ENCODE data around the gene UBE2G2.

The UBE2G2 gene

GRCh38 chr21:44817914-44818639 lies 16.5 kb upstream of the UBE2G2 start, which contains the start of gene SUMO3:
SUMO3 (minus strand) TSS chr21:44818062; CDS start chr21:44817968, 94 bp downstream.
- TF ChIP-seq, protein P1, sequence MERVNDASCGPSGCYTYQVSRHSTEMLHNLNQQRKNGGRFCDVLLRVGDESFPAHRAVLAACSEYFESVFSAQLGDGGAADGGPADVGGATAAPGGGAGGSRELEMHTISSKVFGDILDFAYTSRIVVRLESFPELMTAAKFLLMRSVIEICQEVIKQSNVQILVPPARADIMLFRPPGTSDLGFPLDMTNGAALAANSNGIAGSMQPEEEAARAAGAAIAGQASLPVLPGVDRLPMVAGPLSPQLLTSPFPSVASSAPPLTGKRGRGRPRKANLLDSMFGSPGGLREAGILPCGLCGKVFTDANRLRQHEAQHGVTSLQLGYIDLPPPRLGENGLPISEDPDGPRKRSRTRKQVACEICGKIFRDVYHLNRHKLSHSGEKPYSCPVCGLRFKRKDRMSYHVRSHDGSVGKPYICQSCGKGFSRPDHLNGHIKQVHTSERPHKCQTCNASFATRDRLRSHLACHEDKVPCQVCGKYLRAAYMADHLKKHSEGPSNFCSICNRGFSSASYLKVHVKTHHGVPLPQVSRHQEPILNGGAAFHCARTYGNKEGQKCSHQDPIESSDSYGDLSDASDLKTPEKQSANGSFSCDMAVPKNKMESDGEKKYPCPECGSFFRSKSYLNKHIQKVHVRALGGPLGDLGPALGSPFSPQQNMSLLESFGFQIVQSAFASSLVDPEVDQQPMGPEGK (CRISPR knock-in tag; IDR thresholded peaks at IDR 0.05; ENCODE audit: borderline replicate concordance) = no peak
- TF ChIP-seq SNAI2 (CRISPR knock-in tag; IDR thresholded peaks at IDR 0.05) = peak; percentile 99
- no peak for TF ChIP-seq ESRRG (CRISPR knock-in tag; IDR thresholded peaks at IDR 0.05)
- TF ChIP-seq ISL1 (CRISPR knock-in tag; IDR thresholded peaks at IDR 0.05) = peak; percentile 44
- peak; percentile 48; the same call in 1 of the 2 replicates for TF ChIP-seq ZNF8 (CRISPR knock-in tag; IDR thresholded peaks at IDR 0.05)
- peak; percentile 88 for TF ChIP-seq ZFP3 (CRISPR knock-in tag; IDR thresholded peaks at IDR 0.05)
- peak; percentile 97 for TF ChIP-seq BACH2 (CRISPR knock-in tag; IDR thresholded peaks at IDR 0.05; ENCODE audit: borderline replicate concordance)
- no peak for TF ChIP-seq GLIS3 (CRISPR knock-in tag; IDR thresholded peaks at IDR 0.05)
- peak; percentile 100 for TF ChIP-seq TSHZ2 (CRISPR knock-in tag; IDR thresholded peaks at IDR 0.05)
- TF ChIP-seq ZC3H10 (CRISPR knock-in tag; IDR thresholded peaks at IDR 0.05) = peak; percentile 78
- TF ChIP-seq, protein P2, sequence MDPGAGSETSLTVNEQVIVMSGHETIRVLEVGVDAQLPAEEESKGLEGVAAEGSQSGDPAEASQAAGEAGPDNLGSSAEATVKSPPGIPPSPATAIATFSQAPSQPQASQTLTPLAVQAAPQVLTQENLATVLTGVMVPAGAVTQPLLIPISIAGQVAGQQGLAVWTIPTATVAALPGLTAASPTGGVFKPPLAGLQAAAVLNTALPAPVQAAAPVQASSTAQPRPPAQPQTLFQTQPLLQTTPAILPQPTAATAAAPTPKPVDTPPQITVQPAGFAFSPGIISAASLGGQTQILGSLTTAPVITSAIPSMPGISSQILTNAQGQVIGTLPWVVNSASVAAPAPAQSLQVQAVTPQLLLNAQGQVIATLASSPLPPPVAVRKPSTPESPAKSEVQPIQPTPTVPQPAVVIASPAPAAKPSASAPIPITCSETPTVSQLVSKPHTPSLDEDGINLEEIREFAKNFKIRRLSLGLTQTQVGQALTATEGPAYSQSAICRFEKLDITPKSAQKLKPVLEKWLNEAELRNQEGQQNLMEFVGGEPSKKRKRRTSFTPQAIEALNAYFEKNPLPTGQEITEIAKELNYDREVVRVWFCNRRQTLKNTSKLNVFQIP (CRISPR knock-in tag; IDR thresholded peaks at IDR 0.05; ENCODE audit: borderline replicate concordance, low read depth) = no peak
- TF ChIP-seq OSR1 (CRISPR knock-in tag; IDR thresholded peaks at IDR 0.05) = peak; percentile 96
- TF ChIP-seq TOX (CRISPR knock-in tag; IDR thresholded peaks at IDR 0.05; ENCODE audit: borderline replicate concordance) = no peak
- peak; percentile 65; the same call in 1 of the 2 replicates for TF ChIP-seq ZNF70 (CRISPR knock-in tag; IDR thresholded peaks at IDR 0.05)
- TF ChIP-seq ARNTL (CRISPR knock-in tag; IDR thresholded peaks at IDR 0.05; ENCODE audit: borderline replicate concordance, low read depth) = peak; percentile 91
- peak; percentile 99 for TF ChIP-seq CSDC2 (CRISPR knock-in tag; IDR thresholded peaks at IDR 0.05)
- peak; percentile 96 for TF ChIP-seq PPARA (CRISPR knock-in tag; IDR thresholded peaks at IDR 0.05; ENCODE audit: borderline replicate concordance)
- no peak for TF ChIP-seq ZNF565 (CRISPR knock-in tag; conservative IDR thresholded peaks at IDR 0.05; ENCODE audit: low read depth)
- TF ChIP-seq, protein P3, sequence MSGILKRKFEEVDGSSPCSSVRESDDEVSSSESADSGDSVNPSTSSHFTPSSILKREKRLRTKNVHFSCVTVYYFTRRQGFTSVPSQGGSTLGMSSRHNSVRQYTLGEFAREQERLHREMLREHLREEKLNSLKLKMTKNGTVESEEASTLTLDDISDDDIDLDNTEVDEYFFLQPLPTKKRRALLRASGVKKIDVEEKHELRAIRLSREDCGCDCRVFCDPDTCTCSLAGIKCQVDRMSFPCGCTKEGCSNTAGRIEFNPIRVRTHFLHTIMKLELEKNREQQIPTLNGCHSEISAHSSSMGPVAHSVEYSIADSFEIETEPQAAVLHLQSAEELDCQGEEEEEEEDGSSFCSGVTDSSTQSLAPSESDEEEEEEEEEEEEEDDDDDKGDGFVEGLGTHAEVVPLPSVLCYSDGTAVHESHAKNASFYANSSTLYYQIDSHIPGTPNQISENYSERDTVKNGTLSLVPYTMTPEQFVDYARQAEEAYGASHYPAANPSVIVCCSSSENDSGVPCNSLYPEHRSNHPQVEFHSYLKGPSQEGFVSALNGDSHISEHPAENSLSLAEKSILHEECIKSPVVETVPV (CRISPR knock-in tag; IDR thresholded peaks at IDR 0.05) = no peak
- peak; percentile 62; the same call in 1 of the 2 replicates for TF ChIP-seq ZFP30 (CRISPR knock-in tag; IDR thresholded peaks at IDR 0.05)
- no peak for TF ChIP-seq TCF4 (CRISPR knock-in tag; IDR thresholded peaks at IDR 0.05; ENCODE audit: borderline replicate concordance)
- no peak for TF ChIP-seq RARB (CRISPR knock-in tag; IDR thresholded peaks at IDR 0.05)
- no peak for TF ChIP-seq CREB5 (CRISPR knock-in tag; IDR thresholded peaks at IDR 0.05; ENCODE audit: low read depth)
- peak; percentile 55 for ATAC-seq

DNA sequence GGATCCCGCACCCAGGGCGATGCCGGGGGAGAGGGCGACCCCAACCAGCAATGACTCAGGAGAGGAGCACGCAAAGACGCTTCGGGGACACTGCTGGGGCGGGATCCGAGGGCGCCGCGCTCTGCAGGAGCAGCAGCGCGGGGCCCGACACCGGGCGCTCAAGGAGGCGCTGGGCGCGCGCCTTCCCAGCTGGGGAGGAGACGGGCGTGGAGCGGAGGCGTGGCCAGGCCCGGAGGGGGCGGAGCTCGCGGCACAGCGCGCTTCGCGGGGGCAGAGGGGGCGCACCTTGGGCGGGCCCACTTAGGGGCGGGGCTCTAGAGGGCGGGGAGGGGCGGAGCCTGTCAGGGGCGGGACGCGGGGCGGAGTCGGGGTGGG lies 15.9 kb upstream of the UBE2G2 start:
- peak; percentile 89 for ATAC-seq
- TF ChIP-seq ZFP30 (CRISPR knock-in tag; IDR thresholded peaks at IDR 0.05) (no peak), CSDC2 (CRISPR knock-in tag; IDR thresholded peaks at IDR 0.05) (no peak), GLIS3 (CRISPR knock-in tag; IDR thresholded peaks at IDR 0.05) (no peak), ISL1 (CRISPR knock-in tag; IDR thresholded peaks at IDR 0.05) (no peak), TSHZ2 (CRISPR knock-in tag; IDR thresholded peaks at IDR 0.05) (no peak), SNAI2 (CRISPR knock-in tag; IDR thresholded peaks at IDR 0.05) (no peak), ARNTL (CRISPR knock-in tag; IDR thresholded peaks at IDR 0.05; ENCODE audit: borderline replicate concordance, low read depth) (no peak)

Measured in SK-N-SH treated with all-trans-retinoic acid at 6 μM for 48 hours (cell line).